DND-41 (cell line): Measurements from ENCODE around the gene POGLUT3.
A peak's percentile ranks its signal among the peaks of the same experiment; 100 is the strongest.

ENCODE experiments used
- ATAC-seq: fragments of 200-7000 bp; cut with Tn5 transposase; 3 replicates; pipeline ENCODE4 v1.9.1; 2021; ENCODE audit warnings: low read depth; ENCODE audit not compliant: insufficient read depth
- DNase-seq: peaks from one replicate; pipeline ENCODE4 v3.0.0-alpha.2; 2020
- H2AFZ ChIP-seq: 2 replicates; pipeline ENCODE4 v1.6.0; 2012; ENCODE audit warnings: low read depth, low read length
- H3K27ac ChIP-seq: 2 replicates; pipeline ENCODE4 v1.5.1; 2012; ENCODE audit warnings: low read length, inconsistent platforms
- H3K27me3 ChIP-seq: fragments of 200-600 bp; sonication (generic); 2 replicates; pipeline ENCODE4 v1.6.0; 2012; ENCODE audit warnings: low read length, mild to moderate bottlenecking, inconsistent platforms; ENCODE audit not compliant: insufficient read depth, poor library complexity
- H3K36me3 ChIP-seq: 2 replicates; pipeline ENCODE4 v1.5.1; 2012; ENCODE audit warnings: low read length, inconsistent platforms; ENCODE audit not compliant: insufficient read depth
- H3K4me1 ChIP-seq: 2 replicates; pipeline ENCODE4 v1.5.1; 2012; ENCODE audit warnings: mild to moderate bottlenecking, low read length; ENCODE audit not compliant: insufficient read depth
- H3K4me2 ChIP-seq: 2 replicates; pipeline ENCODE4 v1.6.0; 2012; ENCODE audit warnings: mild to moderate bottlenecking, moderate library complexity, low read length, inconsistent platforms; ENCODE audit not compliant: insufficient read depth
- H3K4me3 ChIP-seq, 2 experiments: fragments of 200-600 bp in 1 of 2; shearing (Covaris generic) in 1 of 2; 2 replicates each; pipeline ENCODE4 v1.5.1; 2012 to 2016; ENCODE audit warnings: inconsistent platforms in 2 of 2, low read length in 2 of 2, mild to moderate bottlenecking in 2 of 2, low read depth in 1 of 2, moderate library complexity in 1 of 2
- H3K79me2 ChIP-seq: 2 replicates; pipeline ENCODE4 v1.6.0; 2012; ENCODE audit warnings: low read length, inconsistent platforms; ENCODE audit not compliant: insufficient read depth
- H3K9ac ChIP-seq: 2 replicates; pipeline ENCODE4 v1.6.0; 2012; ENCODE audit warnings: low read depth, mild to moderate bottlenecking, inconsistent platforms, low read length, moderate library complexity
- H3K9me3 ChIP-seq: 2 replicates; pipeline ENCODE4 v1.5.1; 2012; ENCODE audit warnings: low read length, moderate library complexity, mild to moderate bottlenecking, inconsistent platforms; ENCODE audit not compliant: insufficient read depth, severe bottlenecking
- H4K20me1 ChIP-seq: 2 replicates; pipeline ENCODE4 v1.6.0; 2012; ENCODE audit warnings: low read length; ENCODE audit not compliant: insufficient read depth
- CTCF ChIP-seq: IDR thresholded peaks from 2 replicates; pipeline ENCODE4 v1.5.1; 2012; ENCODE audit warnings: borderline replicate concordance, low read length, moderate library complexity, mild to moderate bottlenecking; ENCODE audit not compliant: poor library complexity, severe bottlenecking; ENCODE audit errors: extremely low read depth
- EZH2 ChIP-seq: IDR thresholded peaks from 3 replicates; pipeline ENCODE4 v1.6.1; 2012; ENCODE audit warnings: borderline replicate concordance, low read depth, mild to moderate bottlenecking, moderate library complexity, low read length, inconsistent platforms; ENCODE audit not compliant: severe bottlenecking

POGLUT3 gene

GRCh38 chr11:108468478-108468864 lies 29.7 kb downstream of the POGLUT3 start:
- no peaks in the 10 kb centered on the region for H3K27me3 ChIP-seq

GRCh38 chr11:108467091-108467823 lies 30.9 kb downstream of the POGLUT3 start, which contains the start of gene C11orf65:
Gene C11orf65 (minus strand): TSS chr11:108467529. CDS start chr11:108461559, 5,970 bp downstream.
- DNase-seq (peak; percentile 97), ATAC-seq (peak; percentile 91)
- no peaks in the 10 kb centered on the region for H3K9me3 ChIP-seq
- TF ChIP-seq CTCF, result no peak
- TF ChIP-seq EZH2, result no peak
- H3K4me2 ChIP-seq, result peak within 1 kb of the TSS; percentile 70
- no peaks in the 10 kb centered on the region for H3K36me3 ChIP-seq
- peak within 1 kb of the TSS; percentile 81 for H2AFZ ChIP-seq
- peak within 1 kb of the TSS; percentile 66 to 69 for H3K4me3 ChIP-seq
- H3K27ac ChIP-seq, result peak within 1 kb of the TSS; percentile 88
- no peaks in the 10 kb centered on the region for H3K27me3 ChIP-seq
- H4K20me1 ChIP-seq, result no peaks in the 10 kb centered on the region
- H3K4me1 ChIP-seq, result peaks cover 20% of the 10 kb centered on the region
- peak within 1 kb of the TSS; percentile 73 for H3K9ac ChIP-seq
- H3K79me2 ChIP-seq, result peaks cover 2% of the 10 kb centered on the region; the same call in 1 of the 2 replicates

More at GRCh38 chr11:108468478-108468864, 29.7 kb downstream of the POGLUT3 start:
- Histone ChIP-seq H3K27ac (peak overlapping the region; percentile 88; the same call in 1 of the 2 replicates), H3K79me2 (peaks cover 2% of the 10 kb centered on the region; the same call in 1 of the 2 replicates), H3K4me1 (peaks cover 20% of the 10 kb centered on the region), H3K9ac (peak overlapping the region; percentile 73), H3K9me3 (no peaks in the 10 kb centered on the region), H3K4me3 (no peak overlapping the region), H4K20me1 (no peaks in the 10 kb centered on the region), H3K4me2 (no peak overlapping the region), H2AFZ (peak overlapping the region; percentile 69), H3K36me3 (peaks cover 3% of the 10 kb centered on the region; the same call in 1 of the 2 replicates)
- TF ChIP-seq CTCF (no peak), EZH2 (no peak)
- DNase-seq (no peak), ATAC-seq (no peak)

GRCh38 chr11:108466405-108466804 lies 31.8 kb downstream of the POGLUT3 start:
- no peaks in the 10 kb centered on the region for H3K36me3 ChIP-seq
- ATAC-seq (no peak), DNase-seq (no peak)
- peak overlapping the region; percentile 70 for H3K4me2 ChIP-seq
- H3K27me3 ChIP-seq, result no peaks in the 10 kb centered on the region
- H2AFZ ChIP-seq, result peak overlapping the region; percentile 81
- no peak for TF ChIP-seq CTCF
- no peak for TF ChIP-seq EZH2
- peak overlapping the region; percentile 66 to 69 for H3K4me3 ChIP-seq
- H3K9me3 ChIP-seq, result no peaks in the 10 kb centered on the region
- no peaks in the 10 kb centered on the region for H4K20me1 ChIP-seq
- H3K9ac ChIP-seq, result peak overlapping the region; percentile 73
- peaks cover 2% of the 10 kb centered on the region; the same call in 1 of the 2 replicates for H3K79me2 ChIP-seq
- H3K4me1 ChIP-seq, result peaks cover 20% of the 10 kb centered on the region
- peak overlapping the region; percentile 88 for H3K27ac ChIP-seq
